ENCODE results near the gene ZNF274.
A peak's percentile ranks its signal among the peaks of the same experiment; 100 is the strongest.
"Not testable (repeated sequence)": the region's sequence is repeated elsewhere in the genome, so short reads cannot be mapped to it uniquely, and the experiment has no call there.

Gene ZNF274

GRCh38 chr19:58182989-58183816 lies at the start of gene ZNF274:
ZNF274 (plus strand) TSS chr19:58183061; CDS start chr19:58183966, 905 bp downstream.
- H3K27ac ChIP-seq = peak within 1 kb of the TSS; percentile 74
- TF ChIP-seq ZFX (IDR thresholded peaks at IDR 0.05) (no peak), CTCF (conservative IDR thresholded peaks at IDR 0.05) (no peak)

GRCh38 chr19:58134244-58134643 lies 48.6 kb upstream of the ZNF274 start:
- no peak overlapping the region for H3K27ac ChIP-seq
- TF ChIP-seq ZFX (IDR thresholded peaks at IDR 0.05) (no peak), CTCF (conservative IDR thresholded peaks at IDR 0.05) (no peak)

- H3K27ac ChIP-seq = no peak overlapping the region
- TF ChIP-seq ZFX (IDR thresholded peaks at IDR 0.05) = no peak
- no peak for TF ChIP-seq CTCF (conservative IDR thresholded peaks at IDR 0.05)
These were observed 37.0 kb upstream of the ZNF274 start for GRCh38 chr19:58145849-58146248.

GRCh38 chr19:58147475-58147874 lies 35.4 kb upstream of the ZNF274 start:
- H3K27ac ChIP-seq = not testable (repeated sequence)

GRCh38 chr19:58150328-58150921 lies 32.4 kb upstream of the ZNF274 start, which contains the start of gene ZNF329:
ZNF329 (minus strand) TSS chr19:58150789; CDS start chr19:58129503, 21,286 bp downstream.
- TF ChIP-seq ZFX (IDR thresholded peaks at IDR 0.05) (no peak), CTCF (conservative IDR thresholded peaks at IDR 0.05) (no peak)
- peak within 1 kb of the TSS; percentile 63 for H3K27ac ChIP-seq

- TF ChIP-seq CTCF (conservative IDR thresholded peaks at IDR 0.05) (no peak), ZFX (IDR thresholded peaks at IDR 0.05) (no peak)
- H3K27ac ChIP-seq = no peak overlapping the region
These were observed 29.5 kb upstream of the ZNF274 start for GRCh38 chr19:58153386-58153785.

- TF ChIP-seq CTCF (conservative IDR thresholded peaks at IDR 0.05) (no peak), ZFX (IDR thresholded peaks at IDR 0.05) (no peak)
These were observed 28.6 kb upstream of the ZNF274 start for GRCh38 chr19:58154287-58154678.

More at GRCh38 chr19:58154287-58154678, 28.6 kb upstream of the ZNF274 start:
- H3K27ac ChIP-seq = peak overlapping the region; percentile 44; the same call in 1 of the 2 replicates
